GM21528 (cell line): Measurements from ENCODE around the gene NKX6-1.

Experiments used
- ATAC-seq: cut with Tn5 transposase; IDR thresholded peaks from one replicate; pipeline ENCODE4 v1.9.1; 2021; ENCODE audit warnings: mild to moderate bottlenecking, moderate library complexity; ENCODE audit not compliant: unreplicated experiment, low FRiP score

Gene NKX6-1

DNA sequence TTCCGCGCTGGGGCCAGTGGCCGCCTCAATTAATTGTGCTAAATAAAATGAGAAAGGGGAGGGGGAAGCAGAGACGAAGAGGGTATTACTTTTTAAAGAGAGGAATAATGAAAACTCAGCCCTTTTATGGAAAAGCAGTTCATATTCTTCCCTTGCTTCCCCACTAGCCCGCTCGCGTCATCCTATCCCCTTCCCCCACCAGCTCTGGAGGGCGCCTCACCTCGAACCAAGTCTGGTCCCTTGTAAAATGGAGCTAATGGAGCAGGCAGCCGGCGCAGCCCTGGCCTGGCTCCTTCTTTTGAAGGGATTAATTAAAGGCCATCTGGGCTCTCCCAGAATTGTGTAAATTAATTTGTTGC lies 511 bp upstream of the NKX6-1 start:
- no peak for ATAC-seq

DNA sequence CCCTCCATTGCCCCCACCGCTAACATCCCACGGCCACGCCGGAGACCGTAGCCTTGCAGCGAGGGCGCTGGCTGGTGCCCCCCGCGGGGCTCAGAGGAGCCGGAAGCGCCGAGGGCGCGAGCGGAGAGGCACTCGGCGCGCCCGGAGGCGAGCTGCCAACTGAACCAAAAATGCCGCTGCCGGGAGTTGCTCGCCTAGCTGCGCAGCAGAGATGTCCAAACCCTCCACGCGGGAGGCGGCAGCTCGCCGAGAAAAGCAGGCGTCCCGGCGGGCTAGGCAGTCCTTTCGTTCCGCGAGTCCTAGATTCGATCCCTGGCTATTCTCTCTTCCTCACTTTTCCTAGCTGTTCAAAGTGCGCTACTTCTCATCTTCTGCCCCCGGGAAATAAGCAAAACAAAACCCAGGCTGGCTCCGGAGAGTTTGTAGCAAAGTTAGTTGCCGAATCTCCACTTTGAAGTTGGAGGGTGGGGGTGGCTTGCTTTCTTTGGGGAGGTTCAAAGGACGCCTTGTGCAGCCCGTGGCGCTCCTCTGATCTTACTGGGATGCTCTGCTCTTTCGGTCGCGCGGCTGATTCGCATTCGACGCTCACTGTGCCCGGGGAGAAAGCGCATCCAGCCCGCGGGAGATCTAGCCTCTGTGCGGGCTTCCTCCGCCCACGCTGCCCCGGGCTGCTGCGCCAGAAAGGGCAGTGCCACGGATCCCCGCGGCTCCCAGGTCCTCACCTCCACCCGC lies 723 bp downstream of the NKX6-1 start:
- no peak for ATAC-seq

DNA sequence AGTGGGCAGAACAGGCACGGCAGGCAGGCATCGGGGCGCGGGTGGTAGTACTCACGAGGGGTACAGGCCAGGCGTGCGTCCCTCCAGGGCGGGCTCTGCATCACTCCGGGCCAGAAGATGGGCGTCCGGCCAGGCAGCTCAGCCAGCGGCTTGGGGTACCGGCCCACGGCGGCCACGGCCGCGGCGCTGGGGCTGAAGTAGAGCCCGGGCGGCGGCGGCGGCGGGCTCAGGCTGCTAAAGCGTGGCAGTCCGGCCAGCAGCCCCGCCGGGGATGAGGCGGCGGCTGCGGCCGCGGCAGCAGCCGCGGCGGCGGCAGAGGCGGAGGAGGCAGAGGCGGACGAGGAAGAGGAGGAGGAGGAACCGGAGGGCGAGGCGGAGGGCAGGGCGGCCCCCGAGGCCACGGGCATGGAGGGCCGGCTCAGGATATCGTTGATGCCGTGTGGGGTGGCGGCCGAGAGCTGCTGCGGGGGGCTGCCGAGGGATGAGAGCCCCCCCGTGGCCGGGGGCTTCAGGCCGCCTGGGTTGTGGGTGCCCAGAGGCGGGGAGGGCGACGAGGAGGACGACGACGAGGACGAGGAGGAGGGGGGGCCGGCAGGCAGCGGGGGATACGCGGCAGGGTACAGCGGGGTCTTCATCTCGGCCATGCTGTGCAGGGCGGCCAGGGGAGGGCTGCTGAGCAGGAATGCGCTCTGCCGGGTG lies 1.4 kb downstream of the NKX6-1 start:
- ATAC-seq = no peak

DNA sequence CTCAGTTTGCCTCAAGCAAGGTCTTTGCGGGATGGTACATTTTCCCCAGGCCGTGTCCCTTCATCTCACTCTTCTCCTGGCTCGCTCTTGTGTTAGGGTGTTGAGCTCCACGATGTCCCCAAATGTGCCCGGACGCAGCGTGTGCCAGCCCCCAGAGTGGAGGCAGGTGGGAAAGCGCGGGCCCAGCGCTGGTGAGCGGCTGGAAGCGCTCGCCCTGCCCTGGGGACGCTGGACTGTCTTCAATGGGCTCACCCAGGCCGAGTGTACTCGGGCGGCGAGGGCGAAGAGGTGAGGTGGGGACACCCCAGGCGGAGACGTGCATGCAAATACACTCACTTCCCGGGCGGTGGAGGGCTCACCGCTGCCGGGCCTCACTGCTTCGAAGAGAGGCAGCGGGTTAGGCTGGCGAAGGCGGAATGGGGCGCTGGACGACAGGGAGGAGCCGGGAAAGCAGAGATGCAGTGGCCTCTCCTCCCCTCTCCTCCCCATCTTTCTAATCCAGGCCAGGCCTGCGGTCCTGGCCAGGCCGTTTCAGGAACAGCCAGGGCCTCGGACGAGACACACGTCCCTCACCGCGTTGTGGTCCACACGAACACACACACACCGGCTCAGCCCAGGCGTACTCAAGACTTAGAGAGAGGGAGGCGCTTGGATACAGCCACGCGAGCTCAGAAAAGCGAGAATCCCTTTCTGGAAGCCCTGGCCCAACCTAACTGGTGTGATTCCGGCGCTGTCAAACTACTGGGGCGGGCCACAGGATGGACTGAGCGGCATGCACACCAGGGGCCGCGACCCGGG lies 2.2 kb downstream of the NKX6-1 start:
- no peak for ATAC-seq

DNA sequence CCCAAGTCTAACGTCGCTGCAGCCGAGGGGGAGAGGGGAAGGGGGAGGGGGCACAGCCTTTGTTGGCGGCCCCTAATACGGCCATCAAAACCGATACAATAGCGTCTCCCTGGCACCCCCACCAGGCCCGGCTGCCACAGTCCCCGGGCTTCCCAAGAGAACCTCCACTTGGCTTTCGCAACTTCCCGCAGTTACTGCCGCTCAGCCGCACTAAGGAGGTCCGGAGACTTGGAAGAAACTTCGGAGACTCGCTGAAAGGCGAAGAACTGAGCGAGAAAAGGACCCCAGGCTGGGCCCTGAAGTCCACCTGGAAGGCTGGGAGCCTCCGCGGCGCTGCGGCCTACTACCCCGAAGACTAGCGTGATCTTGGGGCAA lies 2.8 kb downstream of the NKX6-1 start:
- no peak for ATAC-seq

DNA sequence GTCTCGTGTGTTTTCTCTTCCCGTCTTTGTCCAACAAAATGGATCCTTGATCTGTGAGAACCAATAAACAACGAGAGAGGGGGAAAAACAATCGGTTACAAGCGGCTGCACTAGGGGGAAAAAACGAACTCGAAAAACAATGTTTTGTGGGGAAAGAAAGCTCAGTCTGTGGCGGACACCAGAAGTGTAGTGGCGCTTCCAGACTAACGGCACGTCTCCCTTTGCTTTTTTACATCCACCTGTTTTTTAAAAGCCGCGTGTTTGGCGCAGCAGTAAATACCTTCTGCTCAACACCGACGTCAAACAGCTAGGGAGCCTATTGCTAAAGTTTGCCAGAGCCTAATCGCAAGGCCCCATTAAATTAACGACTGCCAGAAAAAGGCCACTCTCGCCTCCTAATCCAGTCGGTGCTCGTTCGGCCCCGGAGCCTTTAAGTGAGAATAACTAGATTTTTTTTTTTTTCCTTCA lies 3.3 kb downstream of the NKX6-1 start:
- ATAC-seq = no peak

DNA sequence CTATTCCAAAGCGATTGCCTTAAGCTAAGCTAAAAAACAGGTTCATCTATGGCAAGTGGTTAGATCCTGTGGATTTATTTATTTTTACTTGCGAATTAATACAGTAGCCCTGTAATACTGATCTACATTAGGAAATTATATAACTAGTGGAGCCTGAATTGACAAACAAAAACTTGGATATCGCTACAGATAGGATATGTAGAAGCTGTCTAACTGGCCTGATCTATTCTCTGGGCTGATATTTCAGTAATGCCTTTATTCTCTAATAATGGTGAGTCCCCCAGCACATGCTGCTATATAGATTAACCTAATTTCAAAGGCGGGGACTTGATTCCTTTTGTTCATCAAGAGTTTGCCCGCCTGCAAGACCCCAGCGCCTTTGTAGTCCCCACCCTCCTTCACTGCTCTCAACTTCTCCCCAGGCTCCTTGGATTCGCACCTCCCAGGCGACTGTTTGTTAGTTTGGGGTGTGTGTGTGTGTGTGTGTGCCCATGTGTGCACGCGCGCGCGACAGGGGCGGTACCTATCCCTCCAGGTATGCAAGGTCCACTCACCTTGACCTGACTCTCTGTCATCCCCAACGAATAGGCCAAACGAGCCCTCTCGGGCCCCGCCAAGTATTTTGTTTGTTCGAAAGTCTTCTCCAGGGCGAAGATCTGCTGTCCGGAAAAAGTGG lies 3.8 kb downstream of the NKX6-1 start:
- no peak for ATAC-seq

DNA sequence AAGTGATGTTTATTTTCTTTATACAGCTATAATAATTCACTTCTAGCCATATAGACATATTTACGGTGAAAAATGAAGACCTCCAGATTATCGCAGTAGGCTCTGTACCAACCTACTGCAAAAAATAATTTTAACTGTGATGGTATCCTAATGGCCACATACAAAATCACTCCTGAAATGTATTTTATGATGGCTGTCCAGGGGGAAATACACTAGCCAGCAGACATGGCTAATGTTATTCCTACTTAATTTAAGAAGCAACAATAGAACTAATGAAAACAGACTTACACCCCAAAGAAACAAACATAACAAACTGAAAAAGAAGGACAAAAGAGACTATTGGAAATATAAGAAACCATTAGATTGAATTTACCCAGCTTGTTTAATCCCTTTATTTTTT lies 4.6 kb downstream of the NKX6-1 start:
- ATAC-seq = no peak

DNA sequence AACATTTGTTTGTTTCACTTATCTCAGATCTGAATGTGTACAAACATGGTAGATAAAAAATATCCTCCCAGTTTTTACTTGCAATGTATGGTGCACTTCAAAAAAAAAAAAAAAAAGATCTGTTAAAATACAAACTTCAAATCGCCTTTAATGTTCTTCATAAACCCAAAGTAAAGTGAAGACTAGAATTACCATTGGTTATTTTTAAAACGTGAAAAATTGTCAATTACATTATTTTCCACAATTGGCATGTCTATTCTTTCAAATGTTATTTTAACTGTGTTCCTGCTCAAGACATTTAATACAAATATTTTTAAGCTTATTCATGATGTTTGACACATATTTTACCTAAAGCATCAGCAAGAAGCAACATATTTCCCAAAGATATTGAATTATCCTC lies 5.0 kb downstream of the NKX6-1 start:
- no peak for ATAC-seq

DNA sequence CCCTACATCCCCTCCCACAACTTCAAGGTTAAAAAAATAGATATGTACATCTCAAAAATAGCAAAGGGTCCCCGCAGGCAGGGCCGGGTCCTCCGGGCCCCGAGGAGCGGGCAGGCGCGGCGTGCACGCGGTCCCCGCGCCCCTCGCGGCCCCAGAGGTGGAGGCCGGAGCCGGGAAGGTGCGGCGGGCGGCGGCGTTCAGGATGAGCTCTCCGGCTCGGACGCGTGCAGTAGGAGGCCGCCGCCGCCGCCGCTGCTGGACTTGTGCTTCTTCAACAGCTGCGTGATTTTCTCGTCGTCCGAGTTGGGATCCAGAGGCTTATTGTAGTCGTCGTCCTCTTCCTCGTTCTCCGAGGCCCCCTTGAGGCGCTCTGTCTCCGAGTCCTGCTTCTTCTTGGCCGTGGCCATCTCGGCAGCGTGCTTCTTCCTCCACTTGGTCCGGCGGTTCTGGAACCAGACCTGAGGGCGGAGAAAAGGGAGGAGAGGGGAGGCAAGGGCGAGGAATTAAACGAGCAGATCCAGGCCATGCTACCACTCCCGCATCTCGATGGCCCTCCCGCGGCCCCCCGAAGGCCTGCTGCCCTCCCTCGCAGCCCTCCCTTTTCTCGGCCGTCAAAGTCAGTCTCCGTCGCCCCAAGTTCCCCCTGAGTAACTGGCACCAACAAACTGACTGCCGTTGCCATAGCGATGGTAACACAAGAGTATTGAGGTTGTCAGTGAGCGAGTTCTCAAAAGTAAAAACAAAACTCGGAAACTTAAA lies 5.8 kb downstream of the NKX6-1 start:
- no peak for ATAC-seq

DNA sequence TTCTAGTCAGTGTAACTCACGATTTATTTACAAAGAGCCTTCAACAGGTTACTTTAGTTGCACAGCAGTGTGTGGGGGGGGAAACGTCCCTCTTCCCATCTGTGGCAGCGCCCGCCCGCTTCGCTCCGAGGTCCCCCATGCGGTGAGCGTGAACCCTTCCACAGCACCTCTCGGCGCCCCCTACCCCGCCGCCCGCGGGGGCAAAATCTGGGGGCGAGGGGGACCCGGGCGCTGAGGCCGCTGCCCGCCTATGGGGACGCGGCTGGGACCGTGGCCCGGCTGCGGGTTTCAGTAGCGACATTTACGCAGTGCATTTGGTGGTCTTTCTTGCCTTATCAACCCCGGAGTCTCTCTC lies 6.4 kb downstream of the NKX6-1 start:
- no peak for ATAC-seq

DNA sequence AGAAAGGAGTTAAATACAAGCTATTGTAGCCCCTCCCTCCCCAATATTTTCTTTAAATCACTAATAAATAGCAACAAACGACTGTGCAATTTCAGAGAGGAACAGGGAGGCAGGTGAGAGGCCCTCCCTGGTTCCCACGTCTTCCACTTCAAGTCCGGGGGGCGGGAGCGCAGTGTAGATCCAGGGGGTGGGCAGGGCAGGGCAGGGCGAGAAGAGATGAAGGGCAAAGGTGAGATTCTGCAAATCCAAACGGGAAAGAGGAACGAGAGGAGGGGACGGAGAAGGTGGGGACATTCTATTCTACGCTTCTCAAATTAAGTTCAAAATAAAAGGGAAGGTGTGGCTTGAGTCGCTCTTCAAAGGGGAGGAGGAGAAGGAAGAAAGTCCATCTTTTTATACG lies 6.8 kb downstream of the NKX6-1 start:
- no peak for ATAC-seq

DNA sequence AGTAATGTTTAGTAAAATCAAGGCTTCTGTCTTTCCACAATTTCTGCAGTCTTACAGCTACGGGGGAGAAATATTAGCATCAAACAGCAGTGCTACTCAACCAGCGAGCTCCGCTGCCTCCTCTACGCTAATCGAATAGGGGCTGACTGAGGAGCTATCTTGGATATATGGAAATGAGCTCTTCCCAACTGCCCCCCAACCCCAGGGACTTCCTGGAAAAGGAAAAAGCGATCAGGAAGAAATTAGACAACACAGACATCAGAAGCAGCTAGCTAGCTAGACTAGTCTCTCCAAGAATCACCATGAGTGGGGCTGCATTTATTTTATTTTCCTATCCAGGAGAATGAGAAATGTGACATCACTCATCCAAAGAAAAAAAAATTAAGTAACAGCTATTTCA lies 7.6 kb downstream of the NKX6-1 start:
- no peak for ATAC-seq

DNA sequence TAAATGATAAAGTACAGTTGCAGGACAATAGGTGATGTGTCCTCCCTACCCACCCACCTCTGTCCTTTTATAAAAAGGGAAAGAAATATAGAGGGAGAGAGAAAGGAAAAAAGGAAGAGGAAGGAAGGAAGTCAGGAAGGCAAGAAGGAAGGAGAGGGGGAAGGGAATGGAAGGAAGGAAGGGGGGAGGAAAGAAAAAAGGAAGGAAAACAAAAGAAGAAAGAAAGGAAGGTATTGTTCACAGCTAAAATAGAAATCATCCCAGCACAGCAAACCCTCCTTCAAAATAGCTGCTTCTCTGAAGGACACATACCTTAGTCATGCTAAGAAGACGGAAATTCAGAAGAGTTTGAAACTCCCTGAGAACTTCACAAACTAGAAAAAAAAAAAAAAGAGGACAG lies 8.4 kb downstream of the NKX6-1 start:
- no peak for ATAC-seq

DNA sequence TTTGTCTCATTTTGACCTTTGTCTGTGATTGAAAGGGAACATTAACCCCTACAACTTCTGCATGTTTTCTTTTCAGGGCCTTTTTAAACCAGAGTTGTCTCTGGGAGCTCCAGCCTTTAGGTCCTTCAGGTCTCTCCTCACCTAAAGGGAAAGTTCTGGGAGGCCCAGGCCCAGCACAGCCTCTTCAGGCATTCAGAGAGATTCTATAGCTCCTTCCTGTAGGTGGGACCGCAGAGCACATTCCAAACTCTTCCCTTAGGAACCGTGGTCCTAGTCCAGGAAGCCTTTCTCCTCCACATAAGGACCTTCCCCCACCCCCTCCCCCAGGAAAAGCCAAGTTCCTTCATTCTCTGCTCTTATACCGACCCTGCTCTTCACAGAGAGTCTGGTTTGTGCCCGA lies 14.9 kb downstream of the NKX6-1 start:
- ATAC-seq = no peak

DNA sequence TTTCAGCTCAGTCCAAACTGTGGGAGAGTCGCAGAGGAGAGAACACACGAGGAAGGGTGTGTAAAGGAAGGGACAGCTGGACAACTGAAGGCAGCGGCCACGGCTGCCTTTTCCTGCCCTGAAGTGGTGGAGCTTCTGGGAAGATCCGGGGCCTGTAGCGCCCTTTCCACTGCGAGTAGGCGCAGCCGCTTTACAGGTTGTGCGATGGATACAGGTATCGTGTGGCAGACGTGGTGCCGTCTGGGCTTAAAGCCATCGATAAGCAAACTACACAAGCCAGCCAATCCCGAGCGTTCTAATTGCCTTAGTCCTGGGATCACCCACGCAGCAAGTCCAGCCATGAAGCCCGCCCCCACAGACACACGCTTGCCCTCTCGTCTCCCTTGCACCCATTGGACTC lies 15.4 kb downstream of the NKX6-1 start:
- ATAC-seq = no peak

DNA sequence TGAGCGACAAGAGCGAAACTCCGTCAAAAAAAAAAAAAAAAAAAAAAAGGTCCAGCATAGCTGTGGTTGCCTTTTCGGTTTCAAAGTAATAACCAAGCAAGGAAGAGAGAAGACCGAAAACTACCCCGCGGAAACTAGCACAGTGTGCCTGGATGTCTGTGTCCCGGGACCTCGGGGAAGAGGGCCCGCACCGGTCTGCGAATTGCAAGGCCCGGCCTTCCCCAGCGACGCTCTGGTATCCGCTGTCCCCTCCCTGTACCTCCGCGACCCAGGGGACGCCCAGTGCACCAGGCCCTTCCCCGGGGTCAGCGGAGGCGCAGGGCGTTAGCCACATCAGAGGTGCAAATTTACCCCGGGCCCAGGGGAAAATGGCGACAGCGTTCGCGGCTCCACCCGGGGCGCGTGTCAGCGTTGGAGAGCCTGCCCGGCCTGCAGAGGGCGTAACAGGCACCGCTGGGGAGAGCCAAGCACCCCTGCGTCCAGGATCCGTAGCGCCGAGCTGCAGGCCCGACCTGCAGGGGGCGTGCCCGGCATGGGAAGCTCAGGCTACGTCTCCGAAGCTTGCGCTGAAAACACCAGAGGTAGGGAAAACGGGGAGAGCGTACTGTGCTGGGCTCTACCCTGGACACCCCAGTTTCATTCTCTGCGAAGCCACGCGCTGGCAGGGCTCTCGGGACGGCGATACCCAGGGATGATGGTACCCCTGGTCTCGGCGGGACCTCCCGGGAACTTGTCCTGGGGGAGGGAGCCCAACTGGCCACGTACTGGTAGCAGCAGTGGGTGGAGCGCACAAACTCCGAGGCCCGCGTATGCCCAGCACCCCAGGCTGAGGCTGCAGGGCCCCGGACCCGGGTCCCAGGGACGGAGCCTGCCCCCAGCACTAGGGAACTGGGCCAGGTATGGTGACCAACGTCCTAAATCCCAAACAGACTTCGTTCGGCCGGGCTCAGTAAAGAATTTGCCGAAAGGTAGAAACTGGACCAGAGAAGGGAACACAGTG lies 16.2 kb downstream of the NKX6-1 start:
- ATAC-seq = no peak

DNA sequence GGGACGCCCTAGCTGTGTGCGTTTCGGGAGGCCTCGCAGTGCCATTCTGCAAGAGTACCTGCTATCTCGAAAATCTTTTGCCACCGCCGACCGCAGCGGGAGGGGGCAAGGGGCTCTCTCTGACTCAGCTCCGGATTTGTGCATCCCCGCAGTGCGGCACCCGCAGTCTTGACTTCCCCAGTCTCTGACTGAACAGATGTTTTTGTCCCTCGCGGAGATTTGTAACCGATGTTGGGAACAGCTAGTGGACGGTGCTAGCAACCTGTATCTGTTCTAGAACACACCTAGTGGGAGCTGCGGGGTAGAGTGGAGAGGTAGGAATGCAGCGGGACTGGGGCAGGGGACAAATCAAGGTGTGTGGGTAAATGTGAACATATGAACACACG lies 17.2 kb downstream of the NKX6-1 start:
- ATAC-seq = no peak
